GM23338 (cell line): Measurements from ENCODE around the gene ATXN2. TPM values are rescaled to one million over a fixed set of nuclear protein-coding genes. Genes with fewer than 3 reads are reported as not detected.

Source experiments
- CREB1 ChIP-seq: fragments of 250-450 bp; sonication (Bioruptor Pico); IDR thresholded peaks from 2 replicates; pipeline ENCODE4 v1.5.0; 2020; ENCODE audit warnings: low read depth, mild to moderate bottlenecking, moderate library complexity
- EZH2 ChIP-seq: fragments of 200-600 bp; sonication (generic); IDR thresholded peaks from one replicate; pipeline ENCODE4 v1.8.0; 2017; ENCODE audit warnings: antibody characterized with exemption, mild to moderate bottlenecking, low read depth; ENCODE audit not compliant: unreplicated experiment
- EZH2phosphoT487 ChIP-seq: fragments of 200-600 bp; sonication (generic); IDR thresholded peaks from one replicate; pipeline ENCODE4 v1.8.1; 2018; ENCODE audit warnings: antibody characterized with exemption; ENCODE audit not compliant: unreplicated experiment
- JUNB ChIP-seq: IDR thresholded peaks from one replicate; pipeline ENCODE4 v1.6.1; 2016; ENCODE audit warnings: antibody characterized with exemption; ENCODE audit not compliant: unreplicated experiment
- NANOG ChIP-seq: IDR thresholded peaks from 2 replicates; pipeline ENCODE4 v1.6.1; 2016; ENCODE audit warnings: antibody characterized with exemption, borderline replicate concordance
- POLR2AphosphoS5 ChIP-seq: IDR thresholded peaks from 2 replicates; pipeline ENCODE4 v1.6.1; 2016; ENCODE audit warnings: antibody characterized with exemption, low read depth
- STAT1 ChIP-seq: IDR thresholded peaks from one replicate; pipeline ENCODE4 v1.6.1; 2016; ENCODE audit warnings: antibody characterized with exemption; ENCODE audit not compliant: unreplicated experiment
- ZNF114 ChIP-seq: fragments of 250-450 bp; sonication (Bioruptor Pico); IDR thresholded peaks from 2 replicates; pipeline ENCODE4 v1.5.0; 2020; ENCODE audit warnings: mild to moderate bottlenecking, moderate library complexity
- ZNF331 ChIP-seq: fragments of 250-450 bp; sonication (Bioruptor Pico); IDR thresholded peaks from 2 replicates; pipeline ENCODE4 v1.5.0; 2020; ENCODE audit warnings: low read depth, mild to moderate bottlenecking, moderate library complexity
- polyA plus RNA-seq: library from polyadenylated mRNA; unstranded; fragments of >200 nt; fragmentation: Nextera tagmentation; extraction: Ambion mirVana; gene quantifications from 2 replicates; pipeline ENCODE4 v1.2.1, GENCODE V29; 2016
- total RNA-seq: library from RNA; depleted of rRNA; stranded (reverse); fragments of >200 nt; shearing (Covaris generic); gene quantifications from 2 replicates; pipeline ENCODE4 v1.2.3, GENCODE V29; 2014
- TF ChIP-seq, protein P1 (sequence below): fragments of 250-450 bp; sonication (Bioruptor Pico); IDR thresholded peaks from 2 replicates; pipeline ENCODE4 v1.5.0; 2020; ENCODE audit warnings: mild to moderate bottlenecking, moderate library complexity

Gene ATXN2
- total and polyA plus RNA-seq, 2 experiments from 2014 or later, result 44.8 to 59.5 TPM

- TF ChIP-seq, protein P1, sequence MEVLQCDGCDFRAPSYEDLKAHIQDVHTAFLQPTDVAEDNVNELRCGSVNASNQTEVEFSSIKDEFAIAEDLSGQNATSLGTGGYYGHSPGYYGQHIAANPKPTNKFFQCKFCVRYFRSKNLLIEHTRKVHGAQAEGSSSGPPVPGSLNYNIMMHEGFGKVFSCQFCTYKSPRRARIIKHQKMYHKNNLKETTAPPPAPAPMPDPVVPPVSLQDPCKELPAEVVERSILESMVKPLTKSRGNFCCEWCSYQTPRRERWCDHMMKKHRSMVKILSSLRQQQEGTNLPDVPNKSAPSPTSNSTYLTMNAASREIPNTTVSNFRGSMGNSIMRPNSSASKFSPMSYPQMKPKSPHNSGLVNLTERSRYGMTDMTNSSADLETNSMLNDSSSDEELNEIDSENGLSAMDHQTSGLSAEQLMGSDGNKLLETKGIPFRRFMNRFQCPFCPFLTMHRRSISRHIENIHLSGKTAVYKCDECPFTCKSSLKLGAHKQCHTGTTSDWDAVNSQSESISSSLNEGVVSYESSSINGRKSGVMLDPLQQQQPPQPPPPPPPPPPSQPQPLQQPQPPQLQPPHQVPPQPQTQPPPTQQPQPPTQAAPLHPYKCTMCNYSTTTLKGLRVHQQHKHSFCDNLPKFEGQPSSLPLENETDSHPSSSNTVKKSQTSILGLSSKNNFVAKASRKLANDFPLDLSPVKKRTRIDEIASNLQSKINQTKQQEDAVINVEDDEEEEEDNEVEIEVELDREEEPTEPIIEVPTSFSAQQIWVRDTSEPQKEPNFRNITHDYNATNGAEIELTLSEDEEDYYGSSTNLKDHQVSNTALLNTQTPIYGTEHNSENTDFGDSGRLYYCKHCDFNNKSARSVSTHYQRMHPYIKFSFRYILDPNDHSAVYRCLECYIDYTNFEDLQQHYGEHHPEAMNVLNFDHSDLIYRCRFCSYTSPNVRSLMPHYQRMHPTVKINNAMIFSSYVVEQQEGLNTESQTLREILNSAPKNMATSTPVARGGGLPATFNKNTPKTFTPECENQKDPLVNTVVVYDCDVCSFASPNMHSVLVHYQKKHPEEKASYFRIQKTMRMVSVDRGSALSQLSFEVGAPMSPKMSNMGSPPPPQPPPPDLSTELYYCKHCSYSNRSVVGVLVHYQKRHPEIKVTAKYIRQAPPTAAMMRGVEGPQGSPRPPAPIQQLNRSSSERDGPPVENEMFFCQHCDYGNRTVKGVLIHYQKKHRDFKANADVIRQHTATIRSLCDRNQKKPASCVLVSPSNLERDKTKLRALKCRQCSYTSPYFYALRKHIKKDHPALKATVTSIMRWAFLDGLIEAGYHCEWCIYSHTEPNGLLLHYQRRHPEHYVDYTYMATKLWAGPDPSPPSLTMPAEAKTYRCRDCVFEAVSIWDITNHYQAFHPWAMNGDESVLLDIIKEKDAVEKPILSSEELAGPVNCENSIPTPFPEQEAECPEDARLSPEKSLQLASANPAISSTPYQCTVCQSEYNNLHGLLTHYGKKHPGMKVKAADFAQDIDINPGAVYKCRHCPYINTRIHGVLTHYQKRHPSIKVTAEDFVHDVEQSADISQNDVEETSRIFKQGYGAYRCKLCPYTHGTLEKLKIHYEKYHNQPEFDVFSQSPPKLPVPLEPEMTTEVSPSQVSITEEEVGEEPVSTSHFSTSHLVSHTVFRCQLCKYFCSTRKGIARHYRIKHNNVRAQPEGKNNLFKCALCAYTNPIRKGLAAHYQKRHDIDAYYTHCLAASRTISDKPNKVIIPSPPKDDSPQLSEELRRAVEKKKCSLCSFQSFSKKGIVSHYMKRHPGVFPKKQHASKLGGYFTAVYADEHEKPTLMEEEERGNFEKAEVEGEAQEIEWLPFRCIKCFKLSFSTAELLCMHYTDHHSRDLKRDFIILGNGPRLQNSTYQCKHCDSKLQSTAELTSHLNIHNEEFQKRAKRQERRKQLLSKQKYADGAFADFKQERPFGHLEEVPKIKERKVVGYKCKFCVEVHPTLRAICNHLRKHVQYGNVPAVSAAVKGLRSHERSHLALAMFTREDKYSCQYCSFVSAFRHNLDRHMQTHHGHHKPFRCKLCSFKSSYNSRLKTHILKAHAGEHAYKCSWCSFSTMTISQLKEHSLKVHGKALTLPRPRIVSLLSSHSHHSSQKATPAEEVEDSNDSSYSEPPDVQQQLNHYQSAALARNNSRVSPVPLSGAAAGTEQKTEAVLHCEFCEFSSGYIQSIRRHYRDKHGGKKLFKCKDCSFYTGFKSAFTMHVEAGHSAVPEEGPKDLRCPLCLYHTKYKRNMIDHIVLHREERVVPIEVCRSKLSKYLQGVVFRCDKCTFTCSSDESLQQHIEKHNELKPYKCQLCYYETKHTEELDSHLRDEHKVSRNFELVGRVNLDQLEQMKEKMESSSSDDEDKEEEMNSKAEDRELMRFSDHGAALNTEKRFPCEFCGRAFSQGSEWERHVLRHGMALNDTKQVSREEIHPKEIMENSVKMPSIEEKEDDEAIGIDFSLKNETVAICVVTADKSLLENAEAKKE (CRISPR knock-in tag), result no peak
- TF ChIP-seq STAT1 (no peak), EZH2phosphoT487 (no peak), CREB1 (CRISPR knock-in tag) (no peak), JUNB (no peak), ZNF114 (CRISPR knock-in tag) (no peak), NANOG (no peak), EZH2 (no peak), POLR2AphosphoS5 (no peak), ZNF331 (no peak)
Measured at GRCh38 chr12:111570084-111570961, 28.8 kb downstream of the ATXN2 start (continued).
